Endothelial cell of umbilical vein (primary cell): ENCODE results near the gene METTL27. TPM values are rescaled to one million over a fixed set of nuclear protein-coding genes. Genes with fewer than 3 reads are reported as not detected.
A peak's percentile ranks its signal among the peaks of the same experiment; 100 is the strongest.

Source experiments
- BruUV-seq: library from RNA; stranded (reverse); fragments of 400-500 nt; replicated peaks from 2 replicates; lab custom pipeline; 2021; lab: Mats Ljungman, UMichigan
- CTCF ChIA-PET: fragments of 300-600, 350-600 bp; sonication (Branson Sonifier 250); formaldehyde crosslinking; loops from one replicate; lab custom pipeline; 2021; ENCODE audit warnings: antibody characterized with exemption, inconsistent platforms; lab: Charles Lee
- POLR2A ChIA-PET: fragments of 300-600, 350-600 bp; sonication (Branson Sonifier 250); formaldehyde crosslinking; loops from one replicate; lab custom pipeline; 2021; ENCODE audit warnings: antibody characterized with exemption, inconsistent platforms; lab: Charles Lee
- DNase-seq: peaks from one replicate; pipeline ENCODE4 v3.0.0-alpha.2; 2011; ENCODE audit warnings: low read depth, low spot score
- FAIRE-seq: peaks from 2 replicates; lab custom pipeline; 2011; peaks lifted over from hg19 to GRCh38; lab: Jason Lieb, UNC
- H2AFZ ChIP-seq: 2 replicates; pipeline ENCODE4 v1.6.0; 2012; ENCODE audit warnings: low read depth, low read length, control low read depth, inconsistent platforms
- H3K27ac ChIP-seq: 2 replicates; pipeline ENCODE4 v1.5.1; 2011; ENCODE audit warnings: low read depth, mild to moderate bottlenecking, control low read depth, low read length, moderate library complexity; ENCODE audit not compliant: insufficient read depth
- H3K27me3 ChIP-seq, 2 experiments: 2 replicates each; pipeline versions ENCODE4 v1.6.0 to v1.6.1; 2011; ENCODE audit warnings: low read length in 2 of 2, mixed read lengths in 1 of 2; ENCODE audit not compliant: control insufficient read depth in 2 of 2, insufficient read depth in 2 of 2
- H3K36me3 ChIP-seq, 2 experiments: 2 replicates in 1 of 2; 3 replicates in 1 of 2; pipeline ENCODE4 v1.5.1; 2011; ENCODE audit warnings: low read length in 2 of 2, mild to moderate bottlenecking in 1 of 2, moderate library complexity in 1 of 2; ENCODE audit not compliant: control insufficient read depth in 2 of 2, insufficient read depth in 2 of 2; ENCODE audit errors: extremely low read depth in 1 of 2
- H3K4me1 ChIP-seq: 3 replicates; pipeline ENCODE4 v1.5.1; 2011; ENCODE audit warnings: mild to moderate bottlenecking, low read length; ENCODE audit not compliant: control insufficient read depth, insufficient read depth; ENCODE audit errors: extremely low read depth
- H3K4me2 ChIP-seq: 2 replicates; pipeline ENCODE4 v1.6.1; 2011; ENCODE audit warnings: low read length, control low read depth, mixed read lengths; ENCODE audit not compliant: insufficient read depth
- H3K4me3 ChIP-seq, 3 experiments: fragments of 200-600 bp in 1 of 3; sonication (generic), shearing (Covaris generic) in 1 of 3; replicated peaks in 1 of 3; 2 replicates each; pipeline ENCODE4 v1.5.1; 2011 to 2016; ENCODE audit warnings: control low read depth in 3 of 3, low read length in 3 of 3, mild to moderate bottlenecking in 2 of 3, inconsistent platforms in 1 of 3, low read depth in 1 of 3, moderate library complexity in 1 of 3; ENCODE audit not compliant: insufficient read depth in 1 of 3
- H3K79me2 ChIP-seq: 2 replicates; pipeline ENCODE4 v1.6.0; 2012; ENCODE audit warnings: low read length, inconsistent platforms; ENCODE audit not compliant: control insufficient read depth, insufficient read depth
- H3K9ac ChIP-seq: replicated peaks from 2 replicates; pipeline ENCODE3; 2011; ENCODE audit warnings: low read length, control low read depth; ENCODE audit not compliant: insufficient read depth; ENCODE audit errors: extremely low read depth
- H3K9me1 ChIP-seq: replicated peaks from 3 replicates; pipeline ENCODE4 v1.6.0; 2011; ENCODE audit warnings: mild to moderate bottlenecking, low read length; ENCODE audit not compliant: control insufficient read depth, insufficient read depth; ENCODE audit errors: extremely low read depth
- H3K9me3 ChIP-seq: replicated peaks from 2 replicates; pipeline ENCODE4 v1.5.1; 2012; ENCODE audit warnings: low read length, inconsistent platforms; ENCODE audit not compliant: control insufficient read depth, insufficient read depth
- H4K20me1 ChIP-seq: replicated peaks from 2 replicates; pipeline ENCODE3; 2011; ENCODE audit warnings: mild to moderate bottlenecking, low read length; ENCODE audit not compliant: control insufficient read depth, insufficient read depth; ENCODE audit errors: extremely low read depth
- CTCF ChIP-seq, 2 donors: IDR thresholded peaks; 1 replicate in 1 of 2; 2 replicates in 1 of 2; pipeline ENCODE4 v1.5.1; 2011; ENCODE audit warnings: low read length in 2 of 2, mild to moderate bottlenecking in 2 of 2, moderate library complexity in 2 of 2, control low read depth in 1 of 2, inconsistent platforms in 1 of 2, low read depth in 1 of 2; ENCODE audit not compliant: insufficient read depth in 1 of 2; ENCODE audit errors: extremely low read depth in 1 of 2
- EZH2 ChIP-seq: IDR thresholded peaks from 2 replicates; pipeline ENCODE4 v1.6.1; 2012; ENCODE audit warnings: borderline replicate concordance, low read depth, mild to moderate bottlenecking, moderate library complexity, low read length, inconsistent platforms; ENCODE audit not compliant: severe bottlenecking
- FOS ChIP-seq: IDR thresholded peaks from 2 replicates; pipeline ENCODE4 v1.6.1; 2011; ENCODE audit warnings: mild to moderate bottlenecking, low read length, moderate library complexity, borderline replicate concordance; ENCODE audit not compliant: insufficient read depth
- GATA2 ChIP-seq: IDR thresholded peaks from 2 replicates; pipeline ENCODE4 v1.7.0; 2011; ENCODE audit warnings: low read depth, mild to moderate bottlenecking, moderate library complexity, mixed read lengths, low read length; ENCODE audit not compliant: insufficient read length, insufficient read depth
- JUN ChIP-seq: IDR thresholded peaks from 2 replicates; pipeline ENCODE4 v1.6.1; 2011; ENCODE audit warnings: borderline replicate concordance, low read depth; ENCODE audit not compliant: insufficient read length, insufficient read depth
- MAX ChIP-seq: IDR thresholded peaks from 2 replicates; pipeline ENCODE4 v1.6.1; 2011; ENCODE audit not compliant: insufficient read depth, insufficient read length
- MYC ChIP-seq: IDR thresholded peaks from one replicate; pipeline ENCODE4 v1.6.1; 2011; ENCODE audit warnings: mild to moderate bottlenecking, low read depth, low read length
- POLR2A ChIP-seq: IDR thresholded peaks from 2 replicates; pipeline ENCODE4 v1.6.1; 2012; ENCODE audit warnings: low read depth, mild to moderate bottlenecking, control low read depth, low read length
- POLR2AphosphoS5 ChIP-seq: IDR thresholded peaks from 2 replicates; pipeline ENCODE4 v1.6.1; 2012; ENCODE audit warnings: low read depth, mild to moderate bottlenecking, control low read depth, low read length, moderate library complexity; ENCODE audit not compliant: insufficient read depth
- dilution Hi-C: fragments of 300-500 bp; cut with MboI; formaldehyde crosslinking; loops from one replicate; pipeline ENCODE4 v1.15.0; 2019; ENCODE audit warnings: low sequenced_read_pairs; ENCODE audit not compliant: extremely low pct_ligation_motif_present
- intact Hi-C: fragments of 100-400 bp; cut with micrococcal nuclease; formaldehyde crosslinking; loops from one replicate; pipeline ENCODE4 v1.10.0; 2022
- polyA plus RNA-seq, 4 experiments: library from polyadenylated mRNA; depleted of rRNA in 3 of 4; stranded (reverse) in 3 of 4; unstranded in 1 of 4; fragments of >200 nt; gene quantifications; 2 replicates each; pipeline versions ENCODE4 v1.2.1 to v1.2.3, GENCODE V29; 2011 to 2012; ENCODE audit warnings: missing spikeins in 1 of 4
- total RNA-seq: library from RNA; stranded (reverse); gene quantifications from 2 replicates; pipeline ENCODE4 v1.2.3, GENCODE V29; 2021

The METTL27 gene
- total and polyA plus RNA-seq, 2 donors (not counting 3 experiments of a cell fraction or from before 2014, with no cell fraction given) = 6.9 to 10.8 TPM

- BruUV-seq = no TSS peak
- peak overlapping the region; percentile 93 for H3K27ac ChIP-seq
- DNase-seq = peak; percentile 89
- H3K9me3 ChIP-seq = no peaks in the 10 kb centered on the region
- no peaks in the 10 kb centered on the region for H3K9me1 ChIP-seq
- H4K20me1 ChIP-seq = no peaks in the 10 kb centered on the region
- ChIA-PET POLR2A (interaction anchor here (0.5 to 1.5 kb wide), 5 partner anchors 8 to 807 kb away, joined by 3 to 21 read pairs (median 5); partner anchors contain the start of genes GTF2I and METTL27), CTCF (interaction anchor here (0.7 to 2.8 kb wide), 14 partner anchors 9 to 244 kb away, joined by 3 to 18 read pairs (median 5); partner anchors contain the start of genes ABHD11, METTL27 and VPS37D)
- H2AFZ ChIP-seq = no peak overlapping the region
- TF ChIP-seq POLR2AphosphoS5 (peak; percentile 51), POLR2A (peak; percentile 14), JUN (peak; percentile 55), MYC (peak; percentile 84), GATA2 (no peak), EZH2 (no peak), MAX (no peak), CTCF (IDR thresholded peaks at IDR 0.05; ENCODE audit: extremely low read depth in 1 of 2, insufficient read depth in 1 of 2, low read depth in 1 of 2, low read length in 2 of 2) (no peak), FOS (peak; percentile 89)
- dilution Hi-C loops = no loop called here
- H3K4me2 ChIP-seq = peak overlapping the region; percentile 9
- peaks cover 16% of the 10 kb centered on the region for H3K4me1 ChIP-seq
- intact Hi-C loops = loop anchor here (1.0 kb wide), 5 partner anchors 8 to 132 kb away; partner anchors contain the start of genes ABHD11 and METTL27
- peak overlapping the region; percentile 74 for H3K9ac ChIP-seq
- FAIRE-seq = peak; percentile 95
- no peak overlapping the region for H3K4me3 ChIP-seq
- H3K27me3 ChIP-seq = no peaks in the 10 kb centered on the region
- H3K36me3 ChIP-seq = no peaks in the 10 kb centered on the region
- H3K79me2 ChIP-seq = no peaks in the 10 kb centered on the region
These were observed 8.5 kb upstream of the METTL27 start for GRCh38 chr7:73850781-73851207.
